ENCODE measurements around the gene TMEM33.

The TMEM33 gene

DNA sequence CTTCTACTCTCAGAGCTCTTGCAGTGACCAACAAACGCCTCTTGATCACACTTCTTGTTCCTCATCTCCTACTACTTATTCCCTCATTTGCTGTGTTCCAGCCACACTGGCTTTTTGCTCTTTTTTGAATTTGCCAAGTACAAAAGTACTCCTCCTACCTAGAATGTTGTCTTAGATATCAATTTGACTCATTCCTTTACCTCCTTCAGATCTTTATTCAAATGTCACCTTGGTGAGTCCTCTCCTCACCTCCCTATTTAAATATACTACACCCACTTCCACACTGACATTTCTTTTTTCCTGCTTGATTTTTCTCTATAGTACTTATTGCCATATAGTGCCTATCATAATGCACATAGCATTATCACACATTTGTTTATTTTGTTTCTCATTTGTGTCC, 40.1 kb downstream of the TMEM33 start:
- Histone ChIP-seq H3K27me3 (ENCODE audit: control insufficient read depth in 1 of 2, insufficient read depth in 2 of 2, low read length in 2 of 2) (no peaks in the 10 kb centered on the region), H3K4me3 (ENCODE audit: low read depth in 1 of 2, low read length in 2 of 2) (no peak overlapping the region)

DNA sequence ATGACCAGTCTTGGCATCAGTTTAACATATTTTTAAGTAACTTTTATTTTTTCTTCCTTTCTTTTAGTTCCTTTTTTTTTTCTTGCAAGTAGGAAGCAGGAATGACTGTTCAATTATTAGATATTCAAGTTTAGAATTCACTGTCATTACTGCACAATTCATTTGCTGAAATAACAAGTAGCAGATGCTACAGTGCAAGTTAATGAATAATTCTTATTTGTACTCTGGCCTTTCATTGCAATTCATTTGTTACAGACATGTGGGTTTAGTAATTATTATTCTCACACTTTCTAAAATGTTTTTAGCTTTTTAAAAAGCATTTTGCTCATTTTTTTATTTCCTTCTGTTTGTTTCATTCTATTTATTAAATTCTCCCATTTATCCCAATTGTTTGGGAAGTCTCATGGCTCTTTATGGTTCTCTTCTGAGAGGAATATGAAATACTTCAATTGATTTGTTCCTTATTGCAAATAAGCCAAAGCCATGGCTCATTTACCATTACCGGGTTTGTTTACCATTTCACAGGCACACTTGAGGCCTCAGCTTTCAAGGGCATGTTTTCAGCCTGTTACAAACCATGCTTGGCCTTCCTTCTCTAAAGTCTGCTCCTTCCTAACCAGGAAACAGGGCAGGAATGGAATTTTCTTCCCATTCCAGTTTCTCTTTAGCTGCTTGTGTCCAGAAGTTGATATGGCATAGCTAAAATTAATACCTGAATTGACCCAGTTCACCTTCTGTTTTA, 41.7 kb downstream of the TMEM33 start:
- Histone ChIP-seq H3K9ac (ENCODE audit: low read depth in 1 of 2, low read length in 2 of 2) (no peak overlapping the region), H3K27me3 (ENCODE audit: control insufficient read depth in 1 of 2, insufficient read depth in 2 of 2, low read length in 2 of 2) (no peaks in the 10 kb centered on the region), H3K27ac (ENCODE audit: low read depth, low read length) (peak overlapping the region; percentile 13), H3K4me3 (ENCODE audit: low read depth in 1 of 2, low read length in 2 of 2) (no peak overlapping the region), H3K4me1 (ENCODE audit: control insufficient read depth in 1 of 2, insufficient read depth in 2 of 2, low read length in 2 of 2) (peaks cover 0 to 5% of the 10 kb centered on the region in 2 donors), H3K36me3 (ENCODE audit: control insufficient read depth in 1 of 2, insufficient read depth in 2 of 2, low read length in 2 of 2) (no peaks in the 10 kb centered on the region), H3K9me3 (ENCODE audit: control insufficient read depth in 1 of 2, low read length in 2 of 2) (no peaks in the 10 kb centered on the region)

More for the DNA sequence above, 40.1 kb downstream of the TMEM33 start:
- Histone ChIP-seq H3K4me1 (ENCODE audit: control insufficient read depth in 1 of 2, insufficient read depth in 2 of 2, low read length in 2 of 2) (peaks cover 0 to 5% of the 10 kb centered on the region in 2 donors), H3K36me3 (ENCODE audit: control insufficient read depth in 1 of 2, insufficient read depth in 2 of 2, low read length in 2 of 2) (no peaks in the 10 kb centered on the region), H3K27ac (ENCODE audit: low read depth, low read length) (no peak overlapping the region), H3K9me3 (ENCODE audit: control insufficient read depth in 1 of 2, low read length in 2 of 2) (no peaks in the 10 kb centered on the region), H3K9ac (ENCODE audit: low read depth in 1 of 2, low read length in 2 of 2) (no peak overlapping the region)

DNA sequence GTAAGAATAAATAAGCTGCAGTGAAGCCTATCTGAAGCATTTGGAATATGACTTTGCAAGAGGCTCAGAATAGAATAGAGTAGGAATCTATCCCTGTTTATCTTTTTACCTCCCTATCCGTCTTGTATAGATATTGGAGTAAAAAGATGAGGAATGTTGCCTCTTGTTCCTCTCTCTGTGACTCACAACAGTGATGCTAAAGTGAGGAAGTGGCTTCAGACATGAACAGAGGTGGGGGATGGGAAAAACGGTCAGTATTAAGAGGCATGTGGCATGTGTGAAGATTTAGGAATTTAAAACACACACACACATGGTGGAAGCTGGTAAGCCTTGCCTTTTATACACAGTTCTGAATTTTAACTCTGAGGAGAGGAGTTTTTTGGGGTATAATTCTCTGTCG, 42.5 kb downstream of the TMEM33 start:
- H3K4me3 ChIP-seq (ENCODE audit: low read depth in 1 of 2, low read length in 2 of 2) = no peak overlapping the region
- H3K9ac ChIP-seq (ENCODE audit: low read depth in 1 of 2, low read length in 2 of 2) = no peak overlapping the region
- no peaks in the 10 kb centered on the region for H3K27me3 ChIP-seq (ENCODE audit: control insufficient read depth in 1 of 2, insufficient read depth in 2 of 2, low read length in 2 of 2)
- no peak overlapping the region for H3K27ac ChIP-seq (ENCODE audit: low read depth, low read length)
- H3K9me3 ChIP-seq (ENCODE audit: control insufficient read depth in 1 of 2, low read length in 2 of 2) = no peaks in the 10 kb centered on the region
- no peaks in the 10 kb centered on the region for H3K36me3 ChIP-seq (ENCODE audit: control insufficient read depth in 1 of 2, insufficient read depth in 2 of 2, low read length in 2 of 2)
- peaks cover 0 to 5% of the 10 kb centered on the region in 2 donors for H3K4me1 ChIP-seq (ENCODE audit: control insufficient read depth in 1 of 2, insufficient read depth in 2 of 2, low read length in 2 of 2)

DNA sequence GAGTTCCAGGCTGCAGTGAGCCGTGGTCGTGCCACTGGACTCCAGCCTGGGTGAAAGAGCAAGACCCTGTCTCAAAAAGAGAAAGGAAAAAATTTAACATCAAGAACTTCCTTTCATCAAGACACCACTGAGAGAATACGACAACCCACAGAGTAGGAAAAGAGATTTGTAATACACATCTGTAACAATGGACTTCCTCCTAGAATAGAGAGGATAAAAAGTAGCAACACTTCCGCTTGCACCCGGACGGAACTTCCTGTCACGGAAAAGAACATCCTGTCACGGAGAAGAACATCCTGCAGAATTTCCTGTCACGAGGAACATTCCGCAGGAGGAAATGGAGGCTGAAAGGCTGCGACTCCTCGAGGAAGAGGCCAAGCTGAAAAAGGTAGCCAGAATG, 46.2 kb downstream of the TMEM33 start, which contains the start of gene DCAF4L1:
Gene DCAF4L1 (plus strand): TSS at position 301 of the 400 bp plus-strand sequence. CDS start 37 bp downstream, at position 338.
- no peak within 1 kb of the TSS for H3K27ac ChIP-seq (ENCODE audit: low read depth, low read length)
- H3K9me3 ChIP-seq (ENCODE audit: control insufficient read depth in 1 of 2, low read length in 2 of 2) = no peaks in the 10 kb centered on the region
- H3K9ac ChIP-seq (ENCODE audit: low read depth in 1 of 2, low read length in 2 of 2) = no peak within 1 kb of the TSS
- H3K4me3 ChIP-seq (ENCODE audit: low read depth in 1 of 2, low read length in 2 of 2) = no peak within 1 kb of the TSS
- H3K4me1 ChIP-seq (ENCODE audit: control insufficient read depth in 1 of 2, insufficient read depth in 2 of 2, low read length in 2 of 2) = peaks cover 0 to 5% of the 10 kb centered on the region in 2 donors
- no peaks in the 10 kb centered on the region for H3K36me3 ChIP-seq (ENCODE audit: control insufficient read depth in 1 of 2, insufficient read depth in 2 of 2, low read length in 2 of 2)
- no peaks in the 10 kb centered on the region for H3K27me3 ChIP-seq (ENCODE audit: control insufficient read depth in 1 of 2, insufficient read depth in 2 of 2, low read length in 2 of 2)

DNA sequence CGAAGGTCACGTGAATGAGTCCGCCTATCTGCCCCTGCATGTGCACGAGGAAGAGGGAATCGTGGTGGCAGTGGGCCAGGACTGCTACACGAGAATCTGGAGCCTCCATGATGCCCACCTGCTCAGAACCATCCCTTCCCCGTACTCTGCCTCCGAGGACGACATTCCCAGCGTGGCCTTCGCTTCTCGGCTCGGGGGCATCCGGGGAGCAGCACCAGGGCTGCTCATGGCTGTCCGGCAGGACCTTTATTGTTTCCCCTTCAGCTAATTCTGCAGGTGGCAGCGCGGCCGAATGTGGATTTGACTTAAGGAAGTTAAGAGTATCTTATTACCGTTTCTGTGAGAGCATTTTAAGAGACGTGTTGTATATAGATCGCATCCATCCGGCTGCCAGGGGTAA, 47.5 kb downstream of the TMEM33 start:
- no peaks in the 10 kb centered on the region for H3K9me3 ChIP-seq (ENCODE audit: control insufficient read depth in 1 of 2, low read length in 2 of 2)
- H3K27me3 ChIP-seq (ENCODE audit: control insufficient read depth in 1 of 2, insufficient read depth in 2 of 2, low read length in 2 of 2) = no peaks in the 10 kb centered on the region
- no peak overlapping the region for H3K4me3 ChIP-seq (ENCODE audit: low read depth in 1 of 2, low read length in 2 of 2)
- no peak overlapping the region for H3K9ac ChIP-seq (ENCODE audit: low read depth in 1 of 2, low read length in 2 of 2)
- H3K4me1 ChIP-seq (ENCODE audit: control insufficient read depth in 1 of 2, insufficient read depth in 2 of 2, low read length in 2 of 2) = no peaks in the 10 kb centered on the region
- no peak overlapping the region for H3K27ac ChIP-seq (ENCODE audit: low read depth, low read length)
- H3K36me3 ChIP-seq (ENCODE audit: control insufficient read depth in 1 of 2, insufficient read depth in 2 of 2, low read length in 2 of 2) = no peaks in the 10 kb centered on the region

DNA sequence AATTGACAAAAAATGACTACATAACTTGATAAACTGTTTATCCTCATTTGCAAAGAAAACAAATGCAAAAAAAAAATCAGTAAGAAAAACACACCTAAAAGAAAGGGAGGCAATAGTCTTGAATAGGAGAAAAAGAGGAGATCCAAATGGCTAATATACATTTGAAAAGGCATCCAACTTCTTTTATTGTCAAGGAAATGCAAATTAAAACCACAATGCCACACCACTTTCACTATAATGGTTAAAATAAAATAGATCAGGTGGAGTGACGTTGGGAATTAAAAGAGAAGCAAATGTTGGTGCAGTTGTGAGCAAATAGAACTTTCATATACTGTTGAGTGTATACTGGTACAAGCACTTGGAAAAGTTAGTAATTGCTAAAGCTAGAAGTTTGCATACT, 49.9 kb downstream of the TMEM33 start:
- H3K4me1 ChIP-seq (ENCODE audit: control insufficient read depth in 1 of 2, insufficient read depth in 2 of 2, low read length in 2 of 2) = peaks cover 0 to 8% of the 10 kb centered on the region in 2 donors
- no peaks in the 10 kb centered on the region for H3K9me3 ChIP-seq (ENCODE audit: control insufficient read depth in 1 of 2, low read length in 2 of 2)
- no peak overlapping the region for H3K4me3 ChIP-seq (ENCODE audit: low read depth in 1 of 2, low read length in 2 of 2)
- H3K36me3 ChIP-seq (ENCODE audit: control insufficient read depth in 1 of 2, insufficient read depth in 2 of 2, low read length in 2 of 2) = no peaks in the 10 kb centered on the region
- H3K27me3 ChIP-seq (ENCODE audit: control insufficient read depth in 1 of 2, insufficient read depth in 2 of 2, low read length in 2 of 2) = no peaks in the 10 kb centered on the region
- no peak overlapping the region for H3K9ac ChIP-seq (ENCODE audit: low read depth in 1 of 2, low read length in 2 of 2)
- no peak overlapping the region for H3K27ac ChIP-seq (ENCODE audit: low read depth, low read length)

DNA sequence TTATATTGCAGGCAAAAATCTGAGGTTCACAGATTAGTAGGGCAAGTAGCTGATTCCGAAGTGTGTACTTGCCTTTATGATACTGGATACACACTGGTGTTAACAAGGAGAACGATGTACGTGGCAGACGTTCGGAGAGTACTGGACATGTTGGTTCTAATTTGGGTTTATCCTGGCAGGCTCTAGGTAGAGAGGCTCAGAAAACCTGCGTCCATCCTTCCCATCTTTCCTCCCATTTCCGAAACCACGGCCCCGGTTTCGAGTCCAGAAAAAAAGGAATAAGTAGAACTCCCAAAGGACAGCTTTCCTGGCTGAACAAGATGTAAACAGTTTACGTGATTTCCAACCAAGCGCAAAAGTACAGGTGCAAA, 54.8 kb downstream of the TMEM33 start:
- Histone ChIP-seq H3K36me3 (ENCODE audit: control insufficient read depth in 1 of 2, insufficient read depth in 2 of 2, low read length in 2 of 2) (no peaks in the 10 kb centered on the region), H3K9ac (ENCODE audit: low read depth in 1 of 2, low read length in 2 of 2) (peak overlapping the region; percentile 82 to 87), H3K27ac (ENCODE audit: low read depth, low read length) (peak overlapping the region; percentile 30), H3K9me3 (ENCODE audit: control insufficient read depth in 1 of 2, low read length in 2 of 2) (no peaks in the 10 kb centered on the region), H3K27me3 (ENCODE audit: control insufficient read depth in 1 of 2, insufficient read depth in 2 of 2, low read length in 2 of 2) (no peaks in the 10 kb centered on the region), H3K4me3 (ENCODE audit: low read depth in 1 of 2, low read length in 2 of 2) (peak overlapping the region; percentile 92 to 96), H3K4me1 (ENCODE audit: control insufficient read depth in 1 of 2, insufficient read depth in 2 of 2, low read length in 2 of 2) (peaks cover 12 to 21% of the 10 kb centered on the region in 2 donors)

DNA sequence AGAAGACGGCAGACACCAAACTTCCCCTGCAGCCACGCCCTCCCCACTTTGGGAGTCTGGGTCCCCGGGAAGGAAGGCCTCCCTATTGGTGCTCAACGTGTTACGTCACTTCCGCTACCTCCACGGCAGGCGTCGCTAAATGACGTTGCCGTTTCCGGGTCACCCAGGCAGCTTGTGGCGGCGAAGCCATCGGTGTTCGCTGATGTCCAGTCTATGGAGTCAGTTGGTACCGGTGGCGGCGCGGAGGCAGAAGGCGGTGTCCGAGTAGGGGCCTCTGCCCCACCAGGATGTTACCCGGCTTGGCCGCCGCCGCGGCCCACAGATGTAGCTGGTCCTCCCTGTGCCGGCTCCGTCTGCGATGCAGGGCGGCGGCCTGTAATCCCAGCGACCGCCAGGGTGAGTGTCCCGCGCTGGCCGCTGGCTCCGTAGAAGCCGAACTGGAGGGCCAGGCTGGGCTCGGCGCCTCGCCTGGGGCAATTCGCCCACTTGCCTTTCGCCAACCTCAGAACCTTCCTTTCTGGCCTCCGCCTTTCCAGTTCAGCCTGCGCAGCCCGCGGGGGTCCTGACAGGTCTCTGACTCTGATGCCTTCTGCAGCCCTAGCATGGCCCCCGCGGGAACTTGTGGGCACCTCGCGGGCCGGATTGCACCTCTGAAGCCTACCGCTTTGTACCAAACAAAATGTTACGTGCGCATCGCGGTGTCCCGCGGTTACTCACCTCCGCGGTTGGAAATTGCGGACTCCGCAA, 55.3 kb downstream of the TMEM33 start, which contains the start of gene SLC30A9:
Gene SLC30A9 (plus strand): TSS at position 166 of the 747 bp plus-strand sequence. CDS start 122 bp downstream, at position 288.
- Histone ChIP-seq H3K9ac (ENCODE audit: low read depth in 1 of 2, low read length in 2 of 2) (peak within 1 kb of the TSS; percentile 82 to 87), H3K4me1 (ENCODE audit: control insufficient read depth in 1 of 2, insufficient read depth in 2 of 2, low read length in 2 of 2) (peaks cover 12 to 21% of the 10 kb centered on the region in 2 donors), H3K4me3 (ENCODE audit: low read depth in 1 of 2, low read length in 2 of 2) (peak within 1 kb of the TSS; percentile 92 to 96), H3K36me3 (ENCODE audit: control insufficient read depth in 1 of 2, insufficient read depth in 2 of 2, low read length in 2 of 2) (no peaks in the 10 kb centered on the region), H3K27me3 (ENCODE audit: control insufficient read depth in 1 of 2, insufficient read depth in 2 of 2, low read length in 2 of 2) (no peaks in the 10 kb centered on the region), H3K27ac (ENCODE audit: low read depth, low read length) (peak within 1 kb of the TSS; percentile 53), H3K9me3 (ENCODE audit: control insufficient read depth in 1 of 2, low read length in 2 of 2) (no peaks in the 10 kb centered on the region)

DNA sequence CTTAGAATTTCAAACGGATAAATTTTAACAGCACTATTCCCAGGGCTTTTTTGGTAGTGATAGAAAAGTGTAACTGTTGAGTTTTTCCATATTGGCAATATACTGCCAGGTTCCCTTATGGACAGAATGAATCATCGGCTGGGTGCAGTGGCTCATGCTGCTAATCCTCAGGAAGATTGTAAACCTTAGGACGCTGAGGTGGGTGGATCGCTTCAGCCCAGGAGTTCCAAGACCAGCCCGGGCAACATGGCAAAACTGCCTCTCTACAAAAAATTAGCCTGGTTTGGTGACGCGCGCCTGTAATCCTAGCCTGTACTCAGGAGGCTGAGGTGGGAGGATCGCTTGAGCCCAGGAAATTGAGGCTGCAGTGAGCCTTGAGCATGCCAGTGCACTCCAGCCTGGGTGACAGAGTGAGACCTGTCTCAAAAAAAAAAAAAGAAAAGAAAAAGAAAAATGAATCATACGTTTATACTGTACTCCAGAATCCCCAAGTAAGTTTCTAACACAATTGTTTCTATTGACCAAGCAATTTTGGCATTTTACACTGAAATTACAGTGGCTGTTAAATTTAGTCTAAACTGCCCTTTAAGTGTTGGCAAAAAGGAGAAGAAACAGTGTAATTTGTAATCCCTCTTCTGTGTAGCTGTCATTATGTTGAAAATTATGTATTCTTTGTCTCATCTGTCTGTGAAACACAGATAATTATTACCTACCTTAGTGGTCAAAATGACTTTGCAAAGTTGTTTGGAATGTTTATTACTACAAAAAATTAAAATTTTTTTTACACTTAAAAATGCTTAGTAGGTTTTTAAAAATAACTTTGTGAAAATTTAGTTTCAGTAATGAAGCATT, 56.9 kb downstream of the TMEM33 start:
- no peaks in the 10 kb centered on the region for H3K36me3 ChIP-seq (ENCODE audit: control insufficient read depth in 1 of 2, insufficient read depth in 2 of 2, low read length in 2 of 2)
- H3K4me3 ChIP-seq (ENCODE audit: low read depth in 1 of 2, low read length in 2 of 2) = peak overlapping the region; percentile 92 to 96
- H3K9ac ChIP-seq (ENCODE audit: low read depth in 1 of 2, low read length in 2 of 2) = no peak overlapping the region
- H3K27ac ChIP-seq (ENCODE audit: low read depth, low read length) = no peak overlapping the region
- H3K27me3 ChIP-seq (ENCODE audit: control insufficient read depth in 1 of 2, insufficient read depth in 2 of 2, low read length in 2 of 2) = no peaks in the 10 kb centered on the region
- no peaks in the 10 kb centered on the region for H3K9me3 ChIP-seq (ENCODE audit: control insufficient read depth in 1 of 2, low read length in 2 of 2)
- peaks cover 12 to 21% of the 10 kb centered on the region in 2 donors for H3K4me1 ChIP-seq (ENCODE audit: control insufficient read depth in 1 of 2, insufficient read depth in 2 of 2, low read length in 2 of 2)

All from duodenal mucosa (tissue), 2 donors.